ENCODE data around the gene TSHR.
A peak's percentile ranks its signal among the peaks of the same experiment; 100 is the strongest.

Gene TSHR

DNA sequence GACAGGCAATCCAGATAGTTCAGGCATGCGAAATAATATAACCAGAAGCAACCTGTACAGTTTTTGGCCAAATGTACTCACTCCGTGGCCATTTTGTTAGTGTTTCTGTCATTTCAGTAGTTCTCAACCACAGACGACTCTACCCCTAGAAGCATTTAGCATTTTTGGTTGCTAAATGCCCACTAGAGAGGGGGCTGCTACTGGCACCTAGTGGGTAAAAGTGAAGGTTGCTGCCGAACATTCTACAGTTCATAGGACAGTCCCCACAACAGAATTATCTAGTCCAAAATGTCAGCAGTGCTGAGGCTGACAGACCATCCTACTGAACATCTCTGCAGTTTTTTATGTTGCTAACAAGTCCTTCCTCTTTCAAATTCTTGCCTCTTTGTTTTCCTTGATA, 107.4 kb downstream of the TSHR start:
- ATAC-seq, result peak; percentile 69
- TF ChIP-seq ZFP3 (CRISPR knock-in tag; IDR thresholded peaks at IDR 0.05), result no peak
- TF ChIP-seq OSR1 (CRISPR knock-in tag; IDR thresholded peaks at IDR 0.05), result no peak
- TF ChIP-seq, protein P1, sequence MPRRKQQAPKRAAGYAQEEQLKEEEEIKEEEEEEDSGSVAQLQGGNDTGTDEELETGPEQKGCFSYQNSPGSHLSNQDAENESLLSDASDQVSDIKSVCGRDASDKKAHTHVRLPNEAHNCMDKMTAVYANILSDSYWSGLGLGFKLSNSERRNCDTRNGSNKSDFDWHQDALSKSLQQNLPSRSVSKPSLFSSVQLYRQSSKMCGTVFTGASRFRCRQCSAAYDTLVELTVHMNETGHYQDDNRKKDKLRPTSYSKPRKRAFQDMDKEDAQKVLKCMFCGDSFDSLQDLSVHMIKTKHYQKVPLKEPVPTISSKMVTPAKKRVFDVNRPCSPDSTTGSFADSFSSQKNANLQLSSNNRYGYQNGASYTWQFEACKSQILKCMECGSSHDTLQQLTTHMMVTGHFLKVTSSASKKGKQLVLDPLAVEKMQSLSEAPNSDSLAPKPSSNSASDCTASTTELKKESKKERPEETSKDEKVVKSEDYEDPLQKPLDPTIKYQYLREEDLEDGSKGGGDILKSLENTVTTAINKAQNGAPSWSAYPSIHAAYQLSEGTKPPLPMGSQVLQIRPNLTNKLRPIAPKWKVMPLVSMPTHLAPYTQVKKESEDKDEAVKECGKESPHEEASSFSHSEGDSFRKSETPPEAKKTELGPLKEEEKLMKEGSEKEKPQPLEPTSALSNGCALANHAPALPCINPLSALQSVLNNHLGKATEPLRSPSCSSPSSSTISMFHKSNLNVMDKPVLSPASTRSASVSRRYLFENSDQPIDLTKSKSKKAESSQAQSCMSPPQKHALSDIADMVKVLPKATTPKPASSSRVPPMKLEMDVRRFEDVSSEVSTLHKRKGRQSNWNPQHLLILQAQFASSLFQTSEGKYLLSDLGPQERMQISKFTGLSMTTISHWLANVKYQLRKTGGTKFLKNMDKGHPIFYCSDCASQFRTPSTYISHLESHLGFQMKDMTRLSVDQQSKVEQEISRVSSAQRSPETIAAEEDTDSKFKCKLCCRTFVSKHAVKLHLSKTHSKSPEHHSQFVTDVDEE (CRISPR knock-in tag; IDR thresholded peaks at IDR 0.05), result no peak
- no peak for TF ChIP-seq ISL1 (CRISPR knock-in tag; IDR thresholded peaks at IDR 0.05)
- no peak for TF ChIP-seq ZC3H10 (CRISPR knock-in tag; IDR thresholded peaks at IDR 0.05)
- no peak for TF ChIP-seq SNAI2 (CRISPR knock-in tag; IDR thresholded peaks at IDR 0.05)
- TF ChIP-seq PPARA (CRISPR knock-in tag; IDR thresholded peaks at IDR 0.05; ENCODE audit: borderline replicate concordance), result no peak
- no peak for TF ChIP-seq TCF4 (CRISPR knock-in tag; IDR thresholded peaks at IDR 0.05; ENCODE audit: borderline replicate concordance)
- TF ChIP-seq, protein P2, sequence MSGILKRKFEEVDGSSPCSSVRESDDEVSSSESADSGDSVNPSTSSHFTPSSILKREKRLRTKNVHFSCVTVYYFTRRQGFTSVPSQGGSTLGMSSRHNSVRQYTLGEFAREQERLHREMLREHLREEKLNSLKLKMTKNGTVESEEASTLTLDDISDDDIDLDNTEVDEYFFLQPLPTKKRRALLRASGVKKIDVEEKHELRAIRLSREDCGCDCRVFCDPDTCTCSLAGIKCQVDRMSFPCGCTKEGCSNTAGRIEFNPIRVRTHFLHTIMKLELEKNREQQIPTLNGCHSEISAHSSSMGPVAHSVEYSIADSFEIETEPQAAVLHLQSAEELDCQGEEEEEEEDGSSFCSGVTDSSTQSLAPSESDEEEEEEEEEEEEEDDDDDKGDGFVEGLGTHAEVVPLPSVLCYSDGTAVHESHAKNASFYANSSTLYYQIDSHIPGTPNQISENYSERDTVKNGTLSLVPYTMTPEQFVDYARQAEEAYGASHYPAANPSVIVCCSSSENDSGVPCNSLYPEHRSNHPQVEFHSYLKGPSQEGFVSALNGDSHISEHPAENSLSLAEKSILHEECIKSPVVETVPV (CRISPR knock-in tag; IDR thresholded peaks at IDR 0.05), result no peak
- TF ChIP-seq ZFP30 (CRISPR knock-in tag; IDR thresholded peaks at IDR 0.05), result no peak
- no peak for TF ChIP-seq ARNTL (CRISPR knock-in tag; IDR thresholded peaks at IDR 0.05; ENCODE audit: borderline replicate concordance, low read depth)
- no peak for TF ChIP-seq ZNF565 (CRISPR knock-in tag; conservative IDR thresholded peaks at IDR 0.05; ENCODE audit: low read depth)

DNA sequence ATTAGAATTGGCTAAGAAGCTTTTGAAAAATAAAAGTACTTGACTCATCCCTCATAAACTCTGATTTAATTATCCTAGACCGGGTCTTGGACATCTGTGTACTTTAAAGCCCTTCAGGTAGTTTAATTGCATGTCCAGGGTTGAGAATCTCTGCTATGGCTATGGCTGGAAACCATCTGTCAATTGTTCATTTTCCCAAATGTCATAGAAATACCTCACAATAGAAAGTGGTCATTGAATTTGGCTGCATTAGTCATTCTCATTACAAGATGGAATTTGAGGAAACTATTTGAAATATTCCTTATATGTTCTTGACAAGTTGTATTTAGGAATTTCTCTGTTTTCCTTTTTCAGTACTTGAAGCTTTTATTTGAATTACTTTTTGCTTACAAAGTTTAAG, 111.3 kb downstream of the TSHR start:
- no peak for ATAC-seq
- TF ChIP-seq SNAI2 (CRISPR knock-in tag; IDR thresholded peaks at IDR 0.05) (no peak), CSDC2 (CRISPR knock-in tag; IDR thresholded peaks at IDR 0.05) (0 out of 2 replicates have a peak, but pooled peaks have one; percentile 36), ISL1 (CRISPR knock-in tag; IDR thresholded peaks at IDR 0.05) (peak; percentile 89)
- TF ChIP-seq, protein P3, sequence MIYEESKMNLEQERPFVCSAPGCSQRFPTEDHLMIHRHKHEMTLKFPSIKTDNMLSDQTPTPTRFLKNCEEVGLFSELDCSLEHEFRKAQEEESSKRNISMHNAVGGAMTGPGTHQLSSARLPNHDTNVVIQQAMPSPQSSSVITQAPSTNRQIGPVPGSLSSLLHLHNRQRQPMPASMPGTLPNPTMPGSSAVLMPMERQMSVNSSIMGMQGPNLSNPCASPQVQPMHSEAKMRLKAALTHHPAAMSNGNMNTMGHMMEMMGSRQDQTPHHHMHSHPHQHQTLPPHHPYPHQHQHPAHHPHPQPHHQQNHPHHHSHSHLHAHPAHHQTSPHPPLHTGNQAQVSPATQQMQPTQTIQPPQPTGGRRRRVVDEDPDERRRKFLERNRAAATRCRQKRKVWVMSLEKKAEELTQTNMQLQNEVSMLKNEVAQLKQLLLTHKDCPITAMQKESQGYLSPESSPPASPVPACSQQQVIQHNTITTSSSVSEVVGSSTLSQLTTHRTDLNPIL (CRISPR knock-in tag; IDR thresholded peaks at IDR 0.05; ENCODE audit: low read depth), result peak; percentile 35; the same call in 1 of the 2 replicates
- TF ChIP-seq, protein P4, sequence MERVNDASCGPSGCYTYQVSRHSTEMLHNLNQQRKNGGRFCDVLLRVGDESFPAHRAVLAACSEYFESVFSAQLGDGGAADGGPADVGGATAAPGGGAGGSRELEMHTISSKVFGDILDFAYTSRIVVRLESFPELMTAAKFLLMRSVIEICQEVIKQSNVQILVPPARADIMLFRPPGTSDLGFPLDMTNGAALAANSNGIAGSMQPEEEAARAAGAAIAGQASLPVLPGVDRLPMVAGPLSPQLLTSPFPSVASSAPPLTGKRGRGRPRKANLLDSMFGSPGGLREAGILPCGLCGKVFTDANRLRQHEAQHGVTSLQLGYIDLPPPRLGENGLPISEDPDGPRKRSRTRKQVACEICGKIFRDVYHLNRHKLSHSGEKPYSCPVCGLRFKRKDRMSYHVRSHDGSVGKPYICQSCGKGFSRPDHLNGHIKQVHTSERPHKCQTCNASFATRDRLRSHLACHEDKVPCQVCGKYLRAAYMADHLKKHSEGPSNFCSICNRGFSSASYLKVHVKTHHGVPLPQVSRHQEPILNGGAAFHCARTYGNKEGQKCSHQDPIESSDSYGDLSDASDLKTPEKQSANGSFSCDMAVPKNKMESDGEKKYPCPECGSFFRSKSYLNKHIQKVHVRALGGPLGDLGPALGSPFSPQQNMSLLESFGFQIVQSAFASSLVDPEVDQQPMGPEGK (CRISPR knock-in tag; IDR thresholded peaks at IDR 0.05; ENCODE audit: borderline replicate concordance), result peak; percentile 30; the same call in 1 of the 2 replicates

DNA sequence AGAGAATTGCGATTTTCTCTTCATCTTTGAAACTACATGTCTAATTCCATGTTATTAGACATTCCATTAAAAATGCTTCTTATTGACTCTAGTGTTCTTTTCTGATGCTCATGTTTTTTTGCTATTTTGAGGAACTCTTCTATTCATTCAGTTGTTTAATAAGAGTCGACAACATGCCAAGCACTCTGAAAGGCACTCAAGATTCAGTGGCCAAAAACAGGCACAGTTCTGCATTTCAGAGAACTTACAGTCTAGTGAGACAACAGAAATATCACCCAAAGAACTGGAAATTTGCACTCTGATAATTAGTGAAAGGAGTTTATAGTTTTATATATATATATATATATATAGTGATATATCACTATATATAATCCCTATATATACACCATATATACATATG, 111.7 kb downstream of the TSHR start:
- ATAC-seq, result no peak
- no peak for TF ChIP-seq TOX (CRISPR knock-in tag; IDR thresholded peaks at IDR 0.05; ENCODE audit: borderline replicate concordance)
- no peak for TF ChIP-seq RARB (CRISPR knock-in tag; IDR thresholded peaks at IDR 0.05)
- no peak for TF ChIP-seq TCF4 (CRISPR knock-in tag; IDR thresholded peaks at IDR 0.05; ENCODE audit: borderline replicate concordance)
- TF ChIP-seq ZNF70 (CRISPR knock-in tag; IDR thresholded peaks at IDR 0.05), result no peak
- no peak for TF ChIP-seq ZFP3 (CRISPR knock-in tag; IDR thresholded peaks at IDR 0.05)
- TF ChIP-seq, protein P2 (CRISPR knock-in tag; IDR thresholded peaks at IDR 0.05), result no peak
- TF ChIP-seq BACH2 (CRISPR knock-in tag; IDR thresholded peaks at IDR 0.05; ENCODE audit: borderline replicate concordance), result no peak
- TF ChIP-seq OSR1 (CRISPR knock-in tag; IDR thresholded peaks at IDR 0.05), result no peak
- TF ChIP-seq, protein P5, sequence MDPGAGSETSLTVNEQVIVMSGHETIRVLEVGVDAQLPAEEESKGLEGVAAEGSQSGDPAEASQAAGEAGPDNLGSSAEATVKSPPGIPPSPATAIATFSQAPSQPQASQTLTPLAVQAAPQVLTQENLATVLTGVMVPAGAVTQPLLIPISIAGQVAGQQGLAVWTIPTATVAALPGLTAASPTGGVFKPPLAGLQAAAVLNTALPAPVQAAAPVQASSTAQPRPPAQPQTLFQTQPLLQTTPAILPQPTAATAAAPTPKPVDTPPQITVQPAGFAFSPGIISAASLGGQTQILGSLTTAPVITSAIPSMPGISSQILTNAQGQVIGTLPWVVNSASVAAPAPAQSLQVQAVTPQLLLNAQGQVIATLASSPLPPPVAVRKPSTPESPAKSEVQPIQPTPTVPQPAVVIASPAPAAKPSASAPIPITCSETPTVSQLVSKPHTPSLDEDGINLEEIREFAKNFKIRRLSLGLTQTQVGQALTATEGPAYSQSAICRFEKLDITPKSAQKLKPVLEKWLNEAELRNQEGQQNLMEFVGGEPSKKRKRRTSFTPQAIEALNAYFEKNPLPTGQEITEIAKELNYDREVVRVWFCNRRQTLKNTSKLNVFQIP (CRISPR knock-in tag; IDR thresholded peaks at IDR 0.05; ENCODE audit: borderline replicate concordance, low read depth), result no peak
- no peak for TF ChIP-seq ARNTL (CRISPR knock-in tag; IDR thresholded peaks at IDR 0.05; ENCODE audit: borderline replicate concordance, low read depth)
- TF ChIP-seq, protein P1 (CRISPR knock-in tag; IDR thresholded peaks at IDR 0.05), result no peak
- no peak for TF ChIP-seq CSDC2 (CRISPR knock-in tag; IDR thresholded peaks at IDR 0.05)
- no peak for TF ChIP-seq PPARA (CRISPR knock-in tag; IDR thresholded peaks at IDR 0.05; ENCODE audit: borderline replicate concordance)
- TF ChIP-seq, protein P3 (CRISPR knock-in tag; IDR thresholded peaks at IDR 0.05; ENCODE audit: low read depth), result no peak

Measured in SK-N-SH treated with all-trans-retinoic acid at 6 μM for 48 hours (cell line).